Natural killer cell treated with Interleukin-12 subunit alpha and Interleukin-12 subunit beta and Interleukin-15 and Interleukin-18, amount 100 ng/mL, for 72 hours (primary cell): ENCODE measurements around the gene HYAL3. TPM values are rescaled to one million over a fixed set of nuclear protein-coding genes. Genes with fewer than 3 reads are reported as not detected.
"Not testable (repeated sequence)": the region's sequence is repeated elsewhere in the genome, so short reads cannot be mapped to it uniquely, and the experiment has no call there.

Experiments used
- ATAC-seq, 2 donors: fragments of 150-1000 bp; cut with Tn5 transposase in 1 of 2; sonication (Bioruptor Pico), chemical (Tn5 transposase) in 1 of 2; 2 replicates each; pipeline ENCODE4 v1.10.0; 2021
- DNase-seq: peaks from one replicate; pipeline ENCODE4 v3.0.0; 2022; ENCODE audit warnings: low spot score
- H3K27ac Mint-ChIP-seq, 2 donors: 1 replicate in 1 of 2; 2 replicates in 1 of 2; pipeline ENCODE4 v1.8.0; 2022; ENCODE audit warnings: mixed read lengths in 2 of 2, mild to moderate bottlenecking in 1 of 2, moderate library complexity in 1 of 2
- H3K27me3 Mint-ChIP-seq, 2 donors: 1 replicate in 1 of 2; 2 replicates in 1 of 2; pipeline ENCODE4 v1.8.0; 2022; ENCODE audit warnings: mixed read lengths in 2 of 2
- H3K36me3 Mint-ChIP-seq: one replicate; pipeline ENCODE4 v1.8.0; 2022; ENCODE audit warnings: mixed read lengths
- H3K4me1 Mint-ChIP-seq, 2 donors: 1 replicate in 1 of 2; 2 replicates in 1 of 2; pipeline ENCODE4 v1.8.0; 2022; ENCODE audit warnings: low read depth in 2 of 2, mixed read lengths in 2 of 2, mild to moderate bottlenecking in 1 of 2
- H3K4me3 Mint-ChIP-seq: one replicate; pipeline ENCODE4 v1.8.0; 2022; ENCODE audit warnings: mixed read lengths
- H3K9me3 Mint-ChIP-seq: 2 replicates; pipeline ENCODE4 v1.8.0; 2022; ENCODE audit warnings: mixed read lengths
- total RNA-seq, 2 donors: library from RNA; stranded (reverse); gene quantifications; one replicate each; pipeline ENCODE4 v1.2.3, GENCODE V29; 2022

The HYAL3 gene
- total RNA-seq, 2 donors from 2014 or later = 5.5 to 5.6 TPM

DNA sequence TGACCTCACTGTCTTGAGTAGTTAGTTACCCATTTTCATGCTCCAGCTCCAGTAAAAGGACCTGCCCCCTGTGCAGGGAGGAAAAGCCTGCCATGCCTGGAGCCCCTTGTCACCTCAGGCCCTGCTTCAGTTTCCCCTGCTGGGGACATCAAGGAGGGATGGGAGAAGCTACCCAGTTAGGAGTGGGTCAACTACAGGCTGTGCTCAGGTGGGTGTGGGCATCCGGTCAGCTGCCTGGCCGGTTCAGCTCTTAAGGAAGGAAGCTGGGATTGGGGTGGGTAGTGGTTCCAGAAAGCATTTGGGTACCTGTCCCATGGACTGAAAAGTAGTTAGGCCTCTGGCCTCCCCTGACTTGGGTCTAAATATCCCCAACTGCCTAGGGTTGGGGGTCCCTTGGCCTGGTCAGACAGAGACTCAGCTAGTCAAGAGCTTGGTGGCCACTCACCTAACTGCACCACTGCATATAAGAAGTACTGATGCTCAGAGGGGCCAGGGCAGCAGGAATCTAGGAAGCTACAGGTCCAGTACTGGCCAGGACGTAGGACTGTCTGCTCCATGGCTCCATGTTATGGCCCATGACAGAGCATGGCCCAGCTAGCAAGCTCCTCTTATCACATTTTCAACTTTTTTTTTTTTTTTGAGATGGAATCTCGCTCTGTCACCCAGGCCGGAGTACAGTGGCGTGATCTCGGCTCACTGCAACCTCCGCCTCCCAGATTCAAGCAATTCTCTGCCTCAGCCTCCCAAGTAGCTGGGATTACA is 19.8 kb downstream of the HYAL3 start:
- DNase-seq (no peak), ATAC-seq (no peak)
- H3K36me3 Mint-ChIP-seq = no peaks in the 10 kb centered on the region
- H3K27ac Mint-ChIP-seq = no peak overlapping the region
- H3K27me3 Mint-ChIP-seq = peaks cover 13 to 14% of the 10 kb centered on the region in 2 donors
- no peaks in the 10 kb centered on the region for H3K9me3 Mint-ChIP-seq
- H3K4me1 Mint-ChIP-seq = peaks cover 6 to 11% of the 10 kb centered on the region in 2 donors
- H3K4me3 Mint-ChIP-seq = no peak overlapping the region

DNA sequence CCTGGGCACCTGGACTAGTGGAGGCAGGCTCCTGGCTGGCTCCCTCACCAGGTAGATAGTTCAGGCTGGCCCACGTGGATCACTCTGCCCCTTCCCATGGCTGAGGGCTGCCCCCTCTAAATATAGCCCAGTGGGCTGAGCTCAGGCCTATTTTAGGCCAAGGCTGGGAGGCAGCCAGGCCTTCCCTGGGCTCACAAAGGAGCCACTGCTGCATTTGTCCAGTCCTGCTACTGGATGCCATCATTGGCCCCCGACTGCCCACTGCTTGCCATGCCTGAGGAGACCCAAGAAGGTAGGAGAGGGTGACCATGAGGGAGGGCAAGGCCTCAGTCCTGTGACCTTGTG is 20.4 kb downstream of the HYAL3 start, which contains the start of gene LSMEM2:
Gene LSMEM2, plus strand, starts transcription at position 208 of the 345 bp plus-strand sequence. Its CDS starts 27 bp downstream, at position 235.
- Mint-ChIP-seq H3K36me3 (no peaks in the 10 kb centered on the region), H3K27ac (no peak within 1 kb of the TSS), H3K9me3 (no peaks in the 10 kb centered on the region), H3K27me3 (peaks cover 18% of the 10 kb centered on the region in 2 donors), H3K4me1 (peaks cover 11 to 16% of the 10 kb centered on the region in 2 donors), H3K4me3 (no peak within 1 kb of the TSS)
- DNase-seq = no peak
- ATAC-seq = no peak

GRCh38 chr3:50278123-50278879 is 20.9 kb downstream of the HYAL3 start:
- no peak for DNase-seq
- peak in 1 of 2 donors; percentile 15 for ATAC-seq
- Mint-ChIP-seq H3K4me3 (no peak overlapping the region), H3K9me3 (no peaks in the 10 kb centered on the region), H3K27me3 (peaks cover 18% of the 10 kb centered on the region in 2 donors), H3K27ac (no peak overlapping the region), H3K4me1 (peaks cover 11 to 16% of the 10 kb centered on the region in 2 donors), H3K36me3 (no peaks in the 10 kb centered on the region)

GRCh38 chr3:50276762-50277101 is 22.5 kb downstream of the HYAL3 start:
- Mint-ChIP-seq H3K4me3 (no peak overlapping the region), H3K27ac (no peak overlapping the region), H3K9me3 (no peaks in the 10 kb centered on the region), H3K27me3 (peaks cover 21 to 24% of the 10 kb centered on the region in 2 donors), H3K36me3 (no peaks in the 10 kb centered on the region), H3K4me1 (peaks cover 16 to 22% of the 10 kb centered on the region in 2 donors)
- DNase-seq (no peak), ATAC-seq (no peak)

DNA sequence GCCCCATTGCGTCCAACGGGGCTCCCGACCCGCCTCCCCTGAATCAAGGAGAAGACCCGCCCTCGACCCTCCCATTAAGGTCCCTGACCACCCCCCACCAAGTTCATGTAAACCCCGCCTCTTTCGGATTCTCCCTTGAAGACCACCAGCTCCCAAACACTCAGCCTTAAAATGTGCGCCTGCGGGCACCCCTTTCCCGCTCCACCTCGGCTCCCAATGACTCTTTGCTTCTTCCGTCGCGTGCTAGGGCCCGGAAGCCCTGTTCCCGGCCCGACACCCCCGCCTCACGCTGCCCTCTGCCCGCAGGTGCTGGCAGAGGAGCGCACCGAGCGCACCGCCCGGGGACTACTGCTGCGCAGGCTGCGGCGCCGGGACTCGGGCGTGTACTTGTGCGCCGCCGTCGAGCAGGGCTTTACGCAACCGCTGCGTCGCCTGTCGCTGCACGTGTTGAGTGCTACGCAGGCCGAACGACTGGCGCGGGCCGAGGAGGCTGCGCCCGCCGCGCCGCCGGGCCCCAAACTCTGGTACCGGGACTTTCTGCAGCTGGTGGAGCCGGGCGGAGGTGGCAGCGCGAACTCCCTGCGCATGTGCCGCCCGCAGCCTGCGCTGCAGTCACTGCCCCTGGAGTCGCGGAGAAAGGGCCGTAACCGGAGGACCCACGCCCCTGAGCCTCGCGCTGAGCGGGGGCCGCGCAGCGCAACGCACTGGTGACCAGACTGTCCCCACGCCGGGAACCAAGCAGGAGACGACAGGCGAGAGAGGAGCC is 23.0 kb downstream of the HYAL3 start:
- DNase-seq (no peak), ATAC-seq (no peak)
- peaks cover 21 to 24% of the 10 kb centered on the region in 2 donors for H3K27me3 Mint-ChIP-seq
- H3K9me3 Mint-ChIP-seq = no peaks in the 10 kb centered on the region
- H3K27ac Mint-ChIP-seq = no peak overlapping the region
- no peaks in the 10 kb centered on the region for H3K36me3 Mint-ChIP-seq
- peaks cover 20 to 22% of the 10 kb centered on the region in 2 donors for H3K4me1 Mint-ChIP-seq
- H3K4me3 Mint-ChIP-seq = no peak overlapping the region

DNA sequence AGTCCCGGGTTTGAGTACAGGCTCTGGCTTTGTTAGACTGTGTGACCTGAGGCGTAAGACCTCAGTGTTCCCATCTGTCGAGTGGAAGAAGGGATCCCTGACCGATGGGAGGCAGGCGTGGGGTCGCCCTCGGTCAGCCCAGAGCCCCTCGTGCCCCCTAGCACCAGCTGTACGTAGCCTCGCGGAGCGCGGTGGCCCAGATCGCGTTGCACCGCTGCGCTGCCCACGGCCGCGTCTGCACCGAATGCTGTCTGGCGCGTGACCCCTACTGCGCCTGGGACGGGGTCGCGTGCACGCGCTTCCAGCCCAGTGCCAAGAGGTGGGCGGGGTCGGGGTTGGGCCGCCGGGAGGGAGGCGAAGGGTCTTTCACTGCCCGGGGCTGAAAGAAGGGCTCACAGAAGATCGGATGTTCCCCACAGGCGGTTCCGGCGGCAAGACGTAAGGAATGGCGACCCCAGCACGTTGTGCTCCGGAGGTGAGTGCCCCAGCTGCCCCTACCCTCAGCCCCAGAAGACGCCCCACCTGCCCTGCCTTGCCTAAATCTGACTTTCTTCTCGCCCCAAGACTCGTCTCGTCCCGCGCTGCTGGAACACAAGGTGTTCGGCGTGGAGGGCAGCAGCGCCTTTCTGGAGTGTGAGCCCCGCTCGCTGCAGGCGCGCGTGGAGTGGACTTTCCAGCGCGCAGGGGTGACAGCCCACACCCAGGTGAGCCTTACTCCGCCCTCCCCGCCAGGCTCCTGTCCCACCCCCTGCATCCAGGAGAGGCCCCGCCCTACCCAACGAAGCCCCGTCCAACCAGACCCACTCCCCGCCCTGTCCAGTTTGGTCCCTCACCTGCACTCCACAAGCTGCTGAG is 23.8 kb downstream of the HYAL3 start:
- Mint-ChIP-seq H3K36me3 (no peaks in the 10 kb centered on the region), H3K27me3 (peaks cover 21 to 24% of the 10 kb centered on the region in 2 donors), H3K4me1 (peaks cover 20 to 22% of the 10 kb centered on the region in 2 donors), H3K27ac (no peak overlapping the region), H3K9me3 (no peaks in the 10 kb centered on the region), H3K4me3 (peak overlapping the region; percentile 21)
- DNase-seq (no peak), ATAC-seq (no peak)

DNA sequence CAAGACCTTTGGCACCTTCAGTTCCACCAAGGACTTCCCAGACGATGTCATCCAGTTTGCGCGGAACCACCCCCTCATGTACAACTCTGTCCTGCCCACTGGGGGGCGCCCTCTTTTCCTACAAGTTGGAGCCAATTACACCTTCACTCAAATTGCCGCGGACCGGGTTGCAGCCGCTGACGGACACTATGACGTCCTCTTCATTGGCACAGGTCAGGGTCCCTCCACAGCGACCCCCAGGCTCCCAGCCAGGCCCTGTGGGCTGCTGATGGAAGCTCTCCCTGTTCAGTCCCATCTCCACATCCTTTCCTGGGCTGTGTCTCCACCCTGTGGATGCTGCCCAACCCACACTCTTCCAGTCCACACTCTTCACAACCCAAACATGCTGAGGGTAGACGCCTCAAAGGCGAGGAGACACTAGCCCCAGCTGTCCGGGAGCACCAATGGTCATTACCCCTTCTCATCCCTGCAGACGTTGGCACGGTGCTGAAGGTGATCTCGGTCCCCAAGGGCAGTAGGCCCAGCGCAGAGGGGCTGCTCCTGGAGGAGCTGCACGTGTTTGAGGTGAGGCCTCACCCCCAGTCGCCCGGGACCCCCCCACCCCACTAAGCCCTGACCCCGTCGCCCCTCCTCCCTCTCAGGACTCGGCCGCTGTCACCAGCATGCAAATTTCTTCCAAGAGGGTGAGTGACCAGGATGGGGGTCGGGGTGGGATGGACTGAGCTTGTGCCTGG is 24.7 kb downstream of the HYAL3 start:
- Mint-ChIP-seq H3K36me3 (no peaks in the 10 kb centered on the region), H3K27ac (peak overlapping the region; percentile 14 to 76), H3K4me3 (peak overlapping the region; percentile 43), H3K4me1 (peaks cover 20 to 22% of the 10 kb centered on the region in 2 donors), H3K27me3 (peaks cover 21 to 24% of the 10 kb centered on the region in 2 donors), H3K9me3 (no peaks in the 10 kb centered on the region)
- ATAC-seq (no peak), DNase-seq (peak; percentile 79)

GRCh38 chr3:50273689-50274065 is 25.5 kb downstream of the HYAL3 start:
- ATAC-seq = no peak

GRCh38 chr3:50272911-50273688 is 26.1 kb downstream of the HYAL3 start:
- ATAC-seq = peak; percentile 90 to 92
- H3K4me1 Mint-ChIP-seq = peaks cover 20 to 22% of the 10 kb centered on the region in 2 donors
- H3K9me3 Mint-ChIP-seq = no peaks in the 10 kb centered on the region
- no peak overlapping the region for H3K27ac Mint-ChIP-seq
- no peaks in the 10 kb centered on the region for H3K36me3 Mint-ChIP-seq
- peak; percentile 90 for DNase-seq
- peak overlapping the region; percentile 82 for H3K4me3 Mint-ChIP-seq
- peaks cover 21 to 24% of the 10 kb centered on the region in 2 donors for H3K27me3 Mint-ChIP-seq

More at GRCh38 chr3:50273689-50274065, 25.5 kb downstream of the HYAL3 start:
- Mint-ChIP-seq H3K36me3 (no peaks in the 10 kb centered on the region), H3K27me3 (peaks cover 21 to 24% of the 10 kb centered on the region in 2 donors), H3K9me3 (no peaks in the 10 kb centered on the region), H3K4me3 (peak overlapping the region; percentile 43), H3K27ac (no peak overlapping the region), H3K4me1 (peaks cover 20 to 22% of the 10 kb centered on the region in 2 donors)
- no peak for DNase-seq

GRCh38 chr3:50272538-50272910 is 26.7 kb downstream of the HYAL3 start:
- Mint-ChIP-seq H3K4me1 (peaks cover 20 to 22% of the 10 kb centered on the region in 2 donors), H3K27me3 (peaks cover 19 to 24% of the 10 kb centered on the region in 2 donors)
- not testable (repeated sequence) for ATAC-seq

GRCh38 chr3:50271314-50271936 is 27.8 kb downstream of the HYAL3 start:
- peaks cover 19 to 24% of the 10 kb centered on the region in 2 donors for H3K27me3 Mint-ChIP-seq
- H3K27ac Mint-ChIP-seq = peak overlapping the region in 1 of 2 donors; percentile 77
- H3K4me3 Mint-ChIP-seq = no peak overlapping the region
- DNase-seq = no peak
- peaks cover 20 to 22% of the 10 kb centered on the region in 2 donors for H3K4me1 Mint-ChIP-seq
- no peaks in the 10 kb centered on the region for H3K9me3 Mint-ChIP-seq
- no peaks in the 10 kb centered on the region for H3K36me3 Mint-ChIP-seq
- ATAC-seq = no peak

More at GRCh38 chr3:50272538-50272910, 26.7 kb downstream of the HYAL3 start:
- H3K36me3 Mint-ChIP-seq, H3K9me3 Mint-ChIP-seq, H3K4me3 Mint-ChIP-seq, H3K27ac Mint-ChIP-seq, DNase-seq: not testable (repeated sequence)
